OCI-LY3 (cell line): Measurements from ENCODE around the gene DNMT3A.
"Not testable (repeated sequence)": the region's sequence is repeated elsewhere in the genome, so short reads cannot be mapped to it uniquely, and the experiment has no call there.

ENCODE experiments used
- CTCF ChIP-seq: fragments of 200-600, 300-600 bp; sonication (generic); IDR thresholded peaks from 2 replicates; pipeline ENCODE4 v1.5.1; 2014; ENCODE audit warnings: antibody characterized with exemption, low read length, low read depth
- EZH2phosphoT487 ChIP-seq: fragments of 200-600 bp; shearing (Covaris generic); IDR thresholded peaks from 2 replicates; pipeline ENCODE4 v1.6.1; 2018; ENCODE audit warnings: antibody characterized with exemption, mixed run types, low read depth

DNA sequence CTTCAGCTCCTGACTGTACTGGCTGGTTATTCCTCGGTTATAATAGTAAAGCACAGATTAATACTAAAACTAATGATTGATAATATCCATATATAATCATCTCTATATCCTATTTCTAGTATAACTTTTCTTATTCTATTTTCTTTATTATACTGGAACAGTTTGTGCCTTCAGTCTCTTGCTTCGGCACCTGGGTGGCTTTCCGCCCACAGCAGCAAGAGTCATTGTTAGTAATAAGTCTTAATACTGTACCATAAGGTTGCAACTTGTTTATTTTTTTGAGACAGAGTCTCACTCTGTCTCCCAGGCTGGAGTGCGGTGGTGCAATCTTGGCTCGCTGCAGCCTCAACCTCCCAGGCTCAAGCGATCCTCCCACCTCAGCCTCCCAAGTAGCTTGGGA lies 130.8 kb downstream of the DNMT3A start:
- TF ChIP-seq CTCF, EZH2phosphoT487: not testable (repeated sequence)
